Thyroid gland (tissue), 4 donors: ENCODE data around the gene SCAMP3.

Experiments
- CTCF ChIP-seq, 6 experiments: fragments of 200-600 bp in 3 of 6; fragments of 450-650 bp in 3 of 6; sonication (generic) in 3 of 6; IDR thresholded peaks; one replicate each; pipeline ENCODE4 v1.5.1; 2016 to 2019; ENCODE audit warnings: antibody characterized with exemption in 6 of 6, mild to moderate bottlenecking in 2 of 6, inconsistent platforms in 1 of 6, moderate library complexity in 1 of 6
- POLR2A ChIP-seq, 2 donors: fragments of 450-650 bp; IDR thresholded peaks; one replicate each; pipeline ENCODE4 v1.6.1; 2017; ENCODE audit warnings: antibody characterized with exemption in 2 of 2, mild to moderate bottlenecking in 2 of 2, moderate library complexity in 1 of 2

GRCh38 chr1:155260276-155260675, 1.9 kb downstream of the SCAMP3 start:
- TF ChIP-seq POLR2A (IDR thresholded peaks at IDR 0.05) (no peak), CTCF (IDR thresholded peaks at IDR 0.05) (no peak)
